HCT116 (cell line): Measurements from ENCODE around the gene CBFA2T3. TPM values are rescaled to one million over a fixed set of nuclear protein-coding genes. Genes with fewer than 3 reads are reported as not detected.

Experiments used
- ATAC-seq: fragments of 200-7000 bp; cut with Tn5 transposase; 2 replicates; pipeline ENCODE4 v1.9.1; 2020; ENCODE audit warnings: mild to moderate bottlenecking, moderate library complexity
- BruUV-seq: library from RNA; stranded (reverse); fragments of 400-500 nt; replicated peaks from 2 replicates; lab custom pipeline; 2021; lab: Mats Ljungman, UMichigan
- CTCF ChIA-PET: fragments of 300-600 bp; sonication (Branson Sonifier 250); formaldehyde crosslinking; loops from one replicate; lab custom pipeline; 2021; ENCODE audit warnings: antibody characterized with exemption; lab: Charles Lee
- POLR2A ChIA-PET: fragments of 300-600, 350-600 bp; sonication (Branson Sonifier 250); formaldehyde crosslinking; loops from one replicate; lab custom pipeline; 2021; ENCODE audit warnings: antibody characterized with exemption; lab: Charles Lee
- RAD21 ChIA-PET, 2 experiments: fragments of 300-600 bp; sonication (Branson Sonifier 250); formaldehyde crosslinking; loops; one replicate each; lab custom pipeline; 2023; ENCODE audit warnings: low total read pairs in 2 of 2; ENCODE audit not compliant: uncharacterized antibody in 2 of 2, unreplicated experiment in 2 of 2, low non-redundant PET in 1 of 2; lab: Charles Lee
- DNase-seq: peaks from one replicate; pipeline ENCODE4 v3.0.0-alpha.2; 2010; ENCODE audit warnings: low read depth, low spot score
- H2AFZ ChIP-seq: fragments of 200-600 bp; shearing (Covaris generic), sonication (generic); 2 replicates; pipeline ENCODE4 v1.6.1; 2017; ENCODE audit warnings: low read depth, mixed run types, mixed read lengths, antibody characterized with exemption, low read length; ENCODE audit not compliant: poor library complexity, severe bottlenecking
- H3K27ac ChIP-seq: 2 replicates; pipeline ENCODE4 v1.5.1; 2012; ENCODE audit warnings: low read depth, low read length
- H3K27me3 ChIP-seq: fragments of 200-600 bp; sonication (generic); 2 replicates; pipeline ENCODE4 v1.6.1; 2016; ENCODE audit warnings: mixed run types, low read length, mixed read lengths; ENCODE audit not compliant: insufficient read depth
- H3K36me3 ChIP-seq, 2 experiments: fragments of 200-500 bp in 1 of 2; fragments of 200-600 bp in 1 of 2; sonication (Bioruptor generic) in 1 of 2; sonication (generic) in 1 of 2; 2 replicates each; pipeline versions ENCODE4 v1.5.1 to v1.6.1; 2014 to 2016; ENCODE audit warnings: low read length in 2 of 2, inconsistent platforms in 1 of 2, mixed read lengths in 1 of 2, mixed run types in 1 of 2; ENCODE audit not compliant: insufficient read depth in 2 of 2, control insufficient read depth in 1 of 2
- H3K4me1 ChIP-seq, 2 experiments: fragments of 200-600 bp in 1 of 2; sonication (generic) in 1 of 2; 2 replicates each; pipeline versions ENCODE4 v1.5.1 to v1.6.1; 2012 to 2017; ENCODE audit warnings: low read length in 2 of 2, inconsistent platforms in 1 of 2, mild to moderate bottlenecking in 1 of 2, mixed read lengths in 1 of 2, mixed run types in 1 of 2, moderate library complexity in 1 of 2; ENCODE audit not compliant: insufficient read depth in 2 of 2, control insufficient read depth in 1 of 2
- H3K4me2 ChIP-seq: fragments of 200-600 bp; sonication (generic); 2 replicates; pipeline ENCODE4 v1.6.1; 2017; ENCODE audit warnings: mixed run types, low read length, mixed read lengths
- H3K4me3 ChIP-seq, 2 experiments: fragments of 200-600 bp in 1 of 2; sonication (generic) in 1 of 2; replicated peaks in 1 of 2; 2 replicates each; pipeline ENCODE4 v1.5.1; 2011 to 2016; ENCODE audit warnings: low read length in 2 of 2, control low read depth in 1 of 2, low read depth in 1 of 2, mild to moderate bottlenecking in 1 of 2, mixed read lengths in 1 of 2, mixed run types in 1 of 2
- H3K79me2 ChIP-seq: fragments of 200-600 bp; sonication (generic); 2 replicates; pipeline ENCODE4 v1.6.1; 2017; ENCODE audit warnings: mild to moderate bottlenecking, mixed run types, low read length, moderate library complexity, mixed read lengths; ENCODE audit not compliant: insufficient read depth
- H3K9ac ChIP-seq: fragments of 200-600 bp; sonication (generic); 2 replicates; pipeline ENCODE4 v1.6.1; 2016; ENCODE audit warnings: low read length, mixed read lengths
- H3K9me2 ChIP-seq: fragments of 200-600 bp; sonication (generic), shearing (Covaris generic); 2 replicates; pipeline ENCODE4 v1.6.1; 2017; ENCODE audit warnings: mixed run types, mild to moderate bottlenecking, moderate library complexity; ENCODE audit not compliant: insufficient read depth
- H3K9me3 ChIP-seq, 2 experiments: fragments of 200-500 bp in 1 of 2; fragments of 200-600 bp in 1 of 2; sonication (Bioruptor generic) in 1 of 2; sonication (generic) in 1 of 2; 2 replicates each; pipeline ENCODE4 v1.6.1; 2014 to 2017; ENCODE audit warnings: low read length in 2 of 2, mixed read lengths in 2 of 2, inconsistent platforms in 1 of 2, low read depth in 1 of 2, mild to moderate bottlenecking in 1 of 2, mixed run types in 1 of 2, moderate library complexity in 1 of 2; ENCODE audit not compliant: control insufficient read depth in 1 of 2, insufficient read depth in 1 of 2
- H4K20me1 ChIP-seq: fragments of 200-600 bp; sonication (generic), shearing (Covaris generic); 2 replicates; pipeline ENCODE4 v1.6.1; 2017; ENCODE audit warnings: mixed run types, mild to moderate bottlenecking, moderate library complexity; ENCODE audit not compliant: insufficient read depth
- CBX3 ChIP-seq: IDR thresholded peaks from 2 replicates; pipeline ENCODE4 v1.6.1; 2012; ENCODE audit warnings: low read depth
- EZH2phosphoT487 ChIP-seq: fragments of 200-600 bp; IDR thresholded peaks from 2 replicates; pipeline ENCODE4 v1.6.1; 2018; ENCODE audit warnings: antibody characterized with exemption, borderline replicate concordance
- POLR2A ChIP-seq: IDR thresholded peaks from 2 replicates; pipeline ENCODE4 v1.7.0; 2011; ENCODE audit warnings: borderline replicate concordance; ENCODE audit not compliant: insufficient read depth, insufficient read length; ENCODE audit errors: extremely low read depth
- POLR2AphosphoS5 ChIP-seq: IDR thresholded peaks from 2 replicates; pipeline ENCODE4 v1.6.1; 2011; ENCODE audit warnings: mild to moderate bottlenecking, low read depth, low read length, moderate library complexity
- SP1 ChIP-seq: IDR thresholded peaks from 2 replicates; pipeline ENCODE4 v1.6.1; 2012; ENCODE audit warnings: low read depth
- SRF ChIP-seq: IDR thresholded peaks from 2 replicates; pipeline ENCODE4 v1.6.1; 2012; ENCODE audit warnings: low read depth
- TCF7L2 ChIP-seq: IDR thresholded peaks from 2 replicates; pipeline ENCODE4 v1.7.0; 2011; ENCODE audit warnings: borderline replicate concordance, inconsistent platforms; ENCODE audit not compliant: insufficient read depth, insufficient read length; ENCODE audit errors: extremely low read depth
- intact Hi-C: fragments of 100-400 bp; cut with micrococcal nuclease; formaldehyde crosslinking; loops from 2 replicates; pipeline ENCODE4 v1.10.0; 2022
- total RNA-seq: library from RNA; stranded (reverse); gene quantifications from one replicate; pipeline ENCODE4 v1.2.1, GENCODE V29; 2021; ENCODE audit not compliant: unreplicated experiment
- TF ChIP-seq, protein P1 (sequence below): IDR thresholded peaks from 2 replicates; pipeline ENCODE4 v1.6.1; 2012
- TF ChIP-seq, protein P2 (sequence below): IDR thresholded peaks from 2 replicates; pipeline ENCODE4 v1.6.1; 2012; ENCODE audit warnings: low read depth
- TF ChIP-seq, protein P3 (sequence below): IDR thresholded peaks from 2 replicates; pipeline ENCODE4 v1.6.1; 2011; ENCODE audit warnings: mild to moderate bottlenecking, low read length, moderate library complexity; ENCODE audit not compliant: insufficient replicate concordance; ENCODE audit errors: extremely low read depth

Gene CBFA2T3
- total RNA-seq, 1 experiment from 2014 or later = 19.1 TPM

DNA sequence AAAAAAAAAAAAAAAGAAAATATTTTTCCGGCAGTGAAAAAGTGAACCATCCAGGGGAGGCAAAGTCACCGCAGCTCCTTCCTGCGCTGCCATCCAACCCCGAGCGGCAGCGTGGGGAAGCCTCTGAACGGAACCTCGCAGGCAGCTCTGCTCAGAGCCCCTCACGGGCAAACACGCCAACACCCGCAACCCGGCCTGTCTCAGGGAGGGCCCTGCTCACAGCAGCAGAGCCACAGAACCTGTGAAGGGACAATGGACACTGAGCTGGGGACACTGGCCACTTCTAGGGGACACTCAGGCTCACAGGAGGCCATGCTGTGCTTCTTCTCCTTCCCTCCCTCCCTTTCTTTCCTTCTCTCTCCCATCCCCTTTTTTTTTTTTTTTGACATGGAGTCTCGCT is 143.9 kb downstream of the CBFA2T3 start:
- no peaks in the 10 kb centered on the region for H3K9me3 ChIP-seq
- intact Hi-C loops = no loop called here
- ATAC-seq (no peak), DNase-seq (no peak)
- no peak overlapping the region for H3K4me3 ChIP-seq
- H3K4me2 ChIP-seq = no peak overlapping the region
- H3K9me2 ChIP-seq = no peaks in the 10 kb centered on the region
- TF ChIP-seq POLR2A (no peak), SP1 (no peak), TCF7L2 (no peak), CBX3 (no peak), EZH2phosphoT487 (no peak), POLR2AphosphoS5 (no peak), SRF (no peak)
- TF ChIP-seq, protein P1, sequence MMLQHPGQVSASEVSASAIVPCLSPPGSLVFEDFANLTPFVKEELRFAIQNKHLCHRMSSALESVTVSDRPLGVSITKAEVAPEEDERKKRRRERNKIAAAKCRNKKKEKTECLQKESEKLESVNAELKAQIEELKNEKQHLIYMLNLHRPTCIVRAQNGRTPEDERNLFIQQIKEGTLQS = no peak
- TF ChIP-seq, protein P2, sequence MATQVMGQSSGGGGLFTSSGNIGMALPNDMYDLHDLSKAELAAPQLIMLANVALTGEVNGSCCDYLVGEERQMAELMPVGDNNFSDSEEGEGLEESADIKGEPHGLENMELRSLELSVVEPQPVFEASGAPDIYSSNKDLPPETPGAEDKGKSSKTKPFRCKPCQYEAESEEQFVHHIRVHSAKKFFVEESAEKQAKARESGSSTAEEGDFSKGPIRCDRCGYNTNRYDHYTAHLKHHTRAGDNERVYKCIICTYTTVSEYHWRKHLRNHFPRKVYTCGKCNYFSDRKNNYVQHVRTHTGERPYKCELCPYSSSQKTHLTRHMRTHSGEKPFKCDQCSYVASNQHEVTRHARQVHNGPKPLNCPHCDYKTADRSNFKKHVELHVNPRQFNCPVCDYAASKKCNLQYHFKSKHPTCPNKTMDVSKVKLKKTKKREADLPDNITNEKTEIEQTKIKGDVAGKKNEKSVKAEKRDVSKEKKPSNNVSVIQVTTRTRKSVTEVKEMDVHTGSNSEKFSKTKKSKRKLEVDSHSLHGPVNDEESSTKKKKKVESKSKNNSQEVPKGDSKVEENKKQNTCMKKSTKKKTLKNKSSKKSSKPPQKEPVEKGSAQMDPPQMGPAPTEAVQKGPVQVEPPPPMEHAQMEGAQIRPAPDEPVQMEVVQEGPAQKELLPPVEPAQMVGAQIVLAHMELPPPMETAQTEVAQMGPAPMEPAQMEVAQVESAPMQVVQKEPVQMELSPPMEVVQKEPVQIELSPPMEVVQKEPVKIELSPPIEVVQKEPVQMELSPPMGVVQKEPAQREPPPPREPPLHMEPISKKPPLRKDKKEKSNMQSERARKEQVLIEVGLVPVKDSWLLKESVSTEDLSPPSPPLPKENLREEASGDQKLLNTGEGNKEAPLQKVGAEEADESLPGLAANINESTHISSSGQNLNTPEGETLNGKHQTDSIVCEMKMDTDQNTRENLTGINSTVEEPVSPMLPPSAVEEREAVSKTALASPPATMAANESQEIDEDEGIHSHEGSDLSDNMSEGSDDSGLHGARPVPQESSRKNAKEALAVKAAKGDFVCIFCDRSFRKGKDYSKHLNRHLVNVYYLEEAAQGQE = no peak
- TF ChIP-seq, protein P3, sequence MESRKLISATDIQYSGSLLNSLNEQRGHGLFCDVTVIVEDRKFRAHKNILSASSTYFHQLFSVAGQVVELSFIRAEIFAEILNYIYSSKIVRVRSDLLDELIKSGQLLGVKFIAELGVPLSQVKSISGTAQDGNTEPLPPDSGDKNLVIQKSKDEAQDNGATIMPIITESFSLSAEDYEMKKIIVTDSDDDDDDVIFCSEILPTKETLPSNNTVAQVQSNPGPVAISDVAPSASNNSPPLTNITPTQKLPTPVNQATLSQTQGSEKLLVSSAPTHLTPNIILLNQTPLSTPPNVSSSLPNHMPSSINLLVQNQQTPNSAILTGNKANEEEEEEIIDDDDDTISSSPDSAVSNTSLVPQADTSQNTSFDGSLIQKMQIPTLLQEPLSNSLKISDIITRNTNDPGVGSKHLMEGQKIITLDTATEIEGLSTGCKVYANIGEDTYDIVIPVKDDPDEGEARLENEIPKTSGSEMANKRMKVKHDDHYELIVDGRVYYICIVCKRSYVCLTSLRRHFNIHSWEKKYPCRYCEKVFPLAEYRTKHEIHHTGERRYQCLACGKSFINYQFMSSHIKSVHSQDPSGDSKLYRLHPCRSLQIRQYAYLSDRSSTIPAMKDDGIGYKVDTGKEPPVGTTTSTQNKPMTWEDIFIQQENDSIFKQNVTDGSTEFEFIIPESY = no peak
- peaks cover 0 to 4% of the 10 kb centered on the region in 2 experiments; a peak in 1 of 4 replicates for H3K4me1 ChIP-seq
- H3K9ac ChIP-seq = no peak overlapping the region
- no peaks in the 10 kb centered on the region for H3K36me3 ChIP-seq
- BruUV-seq = no TSS peak
- no peak overlapping the region for H2AFZ ChIP-seq
- H3K27me3 ChIP-seq = no peaks in the 10 kb centered on the region
- ChIA-PET POLR2A (no interaction called here), CTCF (interaction anchor here (1.1 kb wide), 1 partner anchor 25 kb away, joined by 4 read pairs; no protein-coding TSS in a partner anchor), RAD21 (no interaction called here)
- H4K20me1 ChIP-seq = no peaks in the 10 kb centered on the region
- H3K27ac ChIP-seq = no peak overlapping the region
- no peaks in the 10 kb centered on the region for H3K79me2 ChIP-seq
